H1 (cell line): ENCODE results near the gene SLC2A13. TPM values are rescaled to one million over a fixed set of nuclear protein-coding genes. Genes with fewer than 3 reads are reported as not detected.

Source experiments
- CTCF ChIA-PET: fragments of 300-600 bp; sonication (Branson Sonifier 250); formaldehyde crosslinking; loops from one replicate; lab custom pipeline; 2021; ENCODE audit not compliant: partially characterized antibody; lab: Charles Lee
- POLR2A ChIA-PET: fragments of 300-600 bp; sonication (Branson Sonifier 250); formaldehyde crosslinking; loops from one replicate; lab custom pipeline; 2021; ENCODE audit warnings: inconsistent platforms; ENCODE audit not compliant: partially characterized antibody; lab: Charles Lee
- DNase-seq, 2 experiments: peaks; one replicate each; pipeline versions ENCODE4 v3.0.0 to v3.0.0-alpha.2; 2010 to 2022; ENCODE audit warnings: low spot score in 2 of 2, low read depth in 1 of 2, mixed read lengths in 1 of 2
- FAIRE-seq: peaks from 2 replicates; lab custom pipeline; 2011; peaks lifted over from hg19 to GRCh38; lab: Jason Lieb, UNC
- H2AFZ ChIP-seq: 2 replicates; pipeline ENCODE4 v1.8.1; 2012; ENCODE audit warnings: low read length, inconsistent platforms
- H2AK5ac ChIP-seq: 2 replicates; pipeline ENCODE4 v1.6.1; 2013; ENCODE audit warnings: low read depth, low read length
- H2BK120ac ChIP-seq: replicated peaks from 2 replicates; pipeline ENCODE3; 2013; ENCODE audit warnings: low read depth, low read length, inconsistent platforms
- H2BK12ac ChIP-seq: 2 replicates; pipeline ENCODE4 v1.6.1; 2013; ENCODE audit warnings: low read depth, low read length
- H2BK15ac ChIP-seq: 2 replicates; pipeline ENCODE4 v1.6.1; 2013; ENCODE audit warnings: low read length
- H2BK20ac ChIP-seq: 2 replicates; pipeline ENCODE4 v1.6.1; 2013; ENCODE audit warnings: low read length
- H2BK5ac ChIP-seq: 2 replicates; pipeline ENCODE4 v1.6.1; 2013; ENCODE audit warnings: low read depth, low read length
- H3K14ac ChIP-seq: 2 replicates; pipeline ENCODE4 v1.6.1; 2013; ENCODE audit warnings: inconsistent platforms; ENCODE audit not compliant: insufficient read length
- H3K18ac ChIP-seq: 2 replicates; pipeline ENCODE4 v1.6.1; 2013; ENCODE audit warnings: low read length; ENCODE audit errors: extremely low read depth
- H3K23ac ChIP-seq: 2 replicates; pipeline ENCODE4 v1.6.1; 2013; ENCODE audit warnings: inconsistent platforms; ENCODE audit not compliant: insufficient read length
- H3K23me2 ChIP-seq: 2 replicates; pipeline ENCODE4 v1.6.1; 2013; ENCODE audit warnings: low read depth, low read length
- H3K27ac ChIP-seq: 2 replicates; pipeline ENCODE4 v1.6.1; 2011; ENCODE audit warnings: low read depth, low read length, inconsistent platforms
- H3K27me3 ChIP-seq, 4 experiments: replicated peaks in 1 of 4; 1 replicate in 1 of 4; 2 replicates in 3 of 4; pipeline versions ENCODE4 v1.6.1 to v1.8.1; 2011 to 2013; ENCODE audit warnings: low read length in 3 of 4, mild to moderate bottlenecking in 3 of 4, inconsistent platforms in 2 of 4, mixed read lengths in 2 of 4, moderate library complexity in 1 of 4; ENCODE audit not compliant: control insufficient read depth in 3 of 4, insufficient read depth in 3 of 4; ENCODE audit errors: extremely low read depth in 1 of 4
- H3K36me3 ChIP-seq, 4 experiments: 2 replicates each; pipeline versions ENCODE4 v1.6.1 to v1.8.1; 2011 to 2013; ENCODE audit warnings: mild to moderate bottlenecking in 4 of 4, low read length in 3 of 4, moderate library complexity in 2 of 4, control low read depth in 1 of 4, inconsistent platforms in 1 of 4; ENCODE audit not compliant: insufficient read depth in 4 of 4, control insufficient read depth in 2 of 4
- H3K4ac ChIP-seq: replicated peaks from 2 replicates; pipeline ENCODE3; 2013; ENCODE audit warnings: low read length, low read depth, mixed read lengths, inconsistent platforms; ENCODE audit not compliant: insufficient read length
- H3K4me1 ChIP-seq, 4 experiments: replicated peaks in 1 of 4; 1 replicate in 1 of 4; 2 replicates in 3 of 4; pipeline versions ENCODE4 v1.6.1 to v1.8.1; 2011 to 2013; ENCODE audit warnings: low read length in 3 of 4, inconsistent platforms in 2 of 4, mixed read lengths in 1 of 4; ENCODE audit not compliant: insufficient read depth in 4 of 4, control insufficient read depth in 3 of 4
- H3K4me2 ChIP-seq, 2 experiments: 2 replicates each; pipeline versions ENCODE4 v1.6.1 to v1.8.1; 2011 to 2013; ENCODE audit warnings: low read depth in 2 of 2, low read length in 2 of 2, control low read depth in 1 of 2, inconsistent platforms in 1 of 2, mild to moderate bottlenecking in 1 of 2; ENCODE audit not compliant: insufficient read depth in 1 of 2
- H3K4me3 ChIP-seq, 4 experiments: fragments of 200-600, 300-600 bp in 1 of 4; sonication (generic), shearing (Covaris generic), sonication (Bioruptor Twin) in 1 of 4; 2 replicates each; pipeline versions ENCODE4 v1.5.1 to v1.8.1; 2011 to 2016; ENCODE audit warnings: low read length in 4 of 4, low read depth in 3 of 4, control low read depth in 2 of 4, inconsistent platforms in 2 of 4, mild to moderate bottlenecking in 2 of 4, mixed read lengths in 1 of 4, moderate library complexity in 1 of 4; ENCODE audit not compliant: insufficient read depth in 2 of 4; ENCODE audit errors: extremely low read depth in 1 of 4
- H3K56ac ChIP-seq: replicated peaks from 2 replicates; pipeline ENCODE3; 2013; ENCODE audit warnings: low read depth, mild to moderate bottlenecking, mixed read lengths, low read length, inconsistent platforms; ENCODE audit not compliant: insufficient read length
- H3K79me1 ChIP-seq: 2 replicates; pipeline ENCODE4 v1.6.1; 2013; ENCODE audit warnings: low read depth, low read length, control low read depth
- H3K79me2 ChIP-seq, 2 experiments: 2 replicates each; pipeline versions ENCODE4 v1.6.1 to v1.8.1; 2012 to 2013; ENCODE audit warnings: low read length in 2 of 2, mild to moderate bottlenecking in 2 of 2, inconsistent platforms in 1 of 2; ENCODE audit not compliant: insufficient read depth in 2 of 2, control insufficient read depth in 1 of 2
- H3K9ac ChIP-seq, 4 experiments: replicated peaks in 1 of 4; 1 replicate in 1 of 4; 2 replicates in 3 of 4; pipeline versions ENCODE4 v1.6.1 to v1.8.1; 2011 to 2013; ENCODE audit warnings: low read depth in 3 of 4, low read length in 3 of 4, control low read depth in 2 of 4, mild to moderate bottlenecking in 2 of 4, moderate library complexity in 2 of 4, inconsistent platforms in 1 of 4; ENCODE audit errors: extremely low read depth in 1 of 4
- H3K9me3 ChIP-seq, 2 experiments: 2 replicates each; pipeline versions ENCODE4 v1.6.1 to v1.8.1; 2012 to 2013; ENCODE audit warnings: mild to moderate bottlenecking in 2 of 2, moderate library complexity in 2 of 2, control low read depth in 1 of 2, inconsistent platforms in 1 of 2, low read depth in 1 of 2, low read length in 1 of 2, mixed read lengths in 1 of 2; ENCODE audit not compliant: insufficient read depth in 2 of 2
- H4K20me1 ChIP-seq, 2 experiments: replicated peaks in 1 of 2; 2 replicates each; pipeline versions ENCODE3 to v1.8.1; 2011 to 2013; ENCODE audit warnings: inconsistent platforms in 2 of 2, low read length in 2 of 2, mild to moderate bottlenecking in 1 of 2; ENCODE audit not compliant: insufficient read depth in 2 of 2, control insufficient read depth in 1 of 2
- H4K5ac ChIP-seq: 2 replicates; pipeline ENCODE4 v1.6.1; 2013; ENCODE audit warnings: low read length, low read depth, mixed read lengths, inconsistent platforms; ENCODE audit not compliant: insufficient read length
- H4K8ac ChIP-seq: 2 replicates; pipeline ENCODE4 v1.8.0; 2013; ENCODE audit warnings: mild to moderate bottlenecking, moderate library complexity, low read length, inconsistent platforms; ENCODE audit not compliant: insufficient read depth; ENCODE audit errors: extremely low read depth
- H4K91ac ChIP-seq: replicated peaks from 2 replicates; pipeline ENCODE3; 2013; ENCODE audit warnings: low read length, mixed read lengths, inconsistent platforms; ENCODE audit not compliant: insufficient read length
- BRCA1 ChIP-seq: IDR thresholded peaks from 2 replicates; pipeline ENCODE4 v1.6.1; 2012; ENCODE audit warnings: low read depth, low read length, improper control_type of control experiment
- CHD1 ChIP-seq: IDR thresholded peaks from 2 replicates; pipeline ENCODE4 v1.6.1; 2012; ENCODE audit warnings: low read depth, low read length, improper control_type of control experiment
- GABPA ChIP-seq: IDR thresholded peaks from 2 replicates; pipeline ENCODE4 v1.6.1; 2011; ENCODE audit warnings: mild to moderate bottlenecking, low read length, moderate library complexity, borderline replicate concordance; ENCODE audit not compliant: insufficient read depth
- HDAC2 ChIP-seq, 2 experiments: fragments of 300-600 bp in 1 of 2; sonication (generic) in 1 of 2; IDR thresholded peaks; 2 replicates each; pipeline ENCODE4 v1.6.1; 2011 to 2012; ENCODE audit warnings: low read depth in 2 of 2, low read length in 2 of 2, mild to moderate bottlenecking in 2 of 2, moderate library complexity in 2 of 2, borderline replicate concordance in 1 of 2, inconsistent platforms in 1 of 2
- HDAC6 ChIP-seq: IDR thresholded peaks from one replicate; pipeline ENCODE4 v1.7.1; 2012; ENCODE audit warnings: low read depth, mild to moderate bottlenecking, inconsistent platforms, low read length, moderate library complexity
- KDM5A ChIP-seq: fragments of 200-600 bp; IDR thresholded peaks from 2 replicates; pipeline ENCODE4 v1.7.1; 2012; ENCODE audit warnings: mild to moderate bottlenecking, low read length, inconsistent platforms, mixed read lengths
- SAP30 ChIP-seq: fragments of 300-600 bp; sonication (generic); IDR thresholded peaks from 2 replicates; pipeline ENCODE4 v1.7.1; 2012; ENCODE audit warnings: low read length, moderate library complexity, mild to moderate bottlenecking, inconsistent platforms; ENCODE audit not compliant: insufficient read depth, insufficient replicate concordance
- SP4 ChIP-seq: IDR thresholded peaks from 2 replicates; pipeline ENCODE4 v1.6.1; 2012; ENCODE audit warnings: low read length, inconsistent platforms
- USF2 ChIP-seq: IDR thresholded peaks from 2 replicates; pipeline ENCODE4 v1.6.1; 2011; ENCODE audit warnings: low read length, improper control_type of control experiment
- ZNF274 ChIP-seq: IDR thresholded peaks from 2 replicates; pipeline ENCODE4 v1.7.0; 2012; ENCODE audit warnings: low read length, borderline replicate concordance; ENCODE audit errors: extremely low read depth
- WGBS, 2 experiments: shearing (Covaris generic) in 1 of 2; methylation state at CpG; one replicate each; pipeline versions ENCODE4 v1.1.6 to v1.1.7; 2013 to 2015; ENCODE audit warnings: low lambda C conversion rate in 2 of 2, mixed read lengths in 2 of 2, inconsistent platforms in 1 of 2, low coverage in 1 of 2, missing lambda C conversion rate in 1 of 2; ENCODE audit not compliant: insufficient replicate concordance in 2 of 2, insufficient coverage in 1 of 2, insufficient read length in 1 of 2; ENCODE audit errors: extremely low coverage in 1 of 2, missing lambda C conversion rate in 1 of 2; 5-methylcytosine and 5-hydroxymethylcytosine counted together
- polyA plus RNA-seq, 7 experiments: library from polyadenylated mRNA; depleted of rRNA in 3 of 7; stranded (reverse) in 5 of 7; unstranded in 2 of 7; fragments of >200 nt in 5 of 7; fragments of 200-250 nt in 2 of 7; gene quantifications; 1 replicate in 5 of 7; 2 replicates in 1 of 7; 4 replicates in 1 of 7; pipeline versions ENCODE4 v1.2.1 to v1.2.3, GENCODE V29; 2011 to 2013; ENCODE audit warnings: missing spikeins in 2 of 7, mixed read lengths in 2 of 7
- total RNA-seq: library from RNA; stranded (reverse); fragmentation: NEBNext Ultra II Directional; extraction: Animal tissue kit (Norgen Biotek cat#: 25700); gene quantifications from 2 replicates; pipeline ENCODE4 v1.2.1, GENCODE V29; 2021

SLC2A13 gene
- total and polyA plus RNA-seq, 2 of the 8 experiments (the other 6 are each of a cell fraction or from before 2014, with no cell fraction given) = 2.8 to 9.6 TPM

GRCh38 chr12:39946361-39947280, 159.3 kb downstream of the SLC2A13 start:
- Histone ChIP-seq H3K4me1 (no peaks in the 10 kb centered on the region), H3K36me3 (no peaks in the 10 kb centered on the region), H2BK15ac (no peak overlapping the region), H3K9ac (no peak overlapping the region), H2BK12ac (no peak overlapping the region), H4K5ac (no peak overlapping the region), H3K23me2 (no peaks in the 10 kb centered on the region), H2BK20ac (no peak overlapping the region), H3K27ac (no peak overlapping the region), H3K56ac (no peak overlapping the region), H3K9me3 (no peaks in the 10 kb centered on the region), H2BK5ac (no peak overlapping the region), H3K14ac (no peak overlapping the region), H3K4me3 (no peak overlapping the region), H3K27me3 (no peaks in the 10 kb centered on the region), H4K8ac (no peak overlapping the region), H3K18ac (no peak overlapping the region), H3K4ac (no peak overlapping the region), H3K4me2 (no peak overlapping the region), H3K79me1 (no peaks in the 10 kb centered on the region), H3K79me2 (no peaks in the 10 kb centered on the region), H2BK120ac (no peak overlapping the region), H4K91ac (no peak overlapping the region), H3K23ac (no peak overlapping the region), H4K20me1 (no peaks in the 10 kb centered on the region), H2AK5ac (no peak overlapping the region), H2AFZ (no peak overlapping the region)
- 89% methylated on average over 13 of the region's 14 CpGs; no CpG with 5 or more reads in 1 of the 2 experiments for WGBS, 2 experiments
- no peak for DNase-seq
- ChIA-PET CTCF (interaction anchor here (0.8 kb wide), 1 partner anchor 10 kb away, joined by 3 read pairs; no protein-coding TSS in a partner anchor), POLR2A (no interaction called here)
- no peak for FAIRE-seq
- no peak for TF ChIP-seq CHD1
- no peak for TF ChIP-seq KDM5A
- no peak for TF ChIP-seq USF2
- TF ChIP-seq SP4 = no peak
- TF ChIP-seq ZNF274 = no peak
- no peak for TF ChIP-seq GABPA
- TF ChIP-seq HDAC6 = no peak
- TF ChIP-seq BRCA1 = no peak
- TF ChIP-seq HDAC2 (IDR thresholded peaks at IDR 0.05; ENCODE audit: borderline replicate concordance in 1 of 2, low read depth in 2 of 2, low read length in 2 of 2) = no peak
- no peak for TF ChIP-seq SAP30
